ENCODE data around the gene POLR3GL.

Gene POLR3GL

DNA sequence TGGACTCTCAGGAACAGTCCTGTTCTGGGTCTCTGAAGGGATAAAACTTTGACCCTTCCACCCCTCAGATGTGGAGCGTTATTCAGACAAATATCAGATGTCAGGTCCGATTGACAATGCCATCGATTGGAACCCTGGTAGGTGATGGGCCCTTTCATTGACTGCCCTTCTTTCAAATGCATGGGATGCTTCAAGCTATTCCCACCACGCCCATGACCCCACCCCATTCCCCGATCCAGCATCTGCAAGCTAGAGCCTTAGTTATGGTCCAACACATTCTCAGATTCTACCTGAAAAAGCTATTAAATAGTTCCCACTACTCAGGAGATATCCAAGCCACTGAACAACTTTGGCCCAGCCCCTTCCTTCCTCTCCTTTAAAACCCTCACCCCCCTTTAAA lies 12.5 kb downstream of the POLR3GL start:
- Histone ChIP-seq H3K4me2 (ENCODE audit: low read length) (no peak overlapping the region), H3K79me1 (ENCODE audit: low read length) (peaks cover 3% of the 10 kb centered on the region), H3K27me3 (ENCODE audit: insufficient read depth, low read length) (no peaks in the 10 kb centered on the region), H3K27ac (ENCODE audit: low read depth, low read length) (no peak overlapping the region), H2AFZ (ENCODE audit: insufficient read depth, low read length, poor library complexity) (no peak overlapping the region), H4K91ac (ENCODE audit: low read depth, low read length) (no peak overlapping the region), H3K79me2 (ENCODE audit: control insufficient read depth, insufficient read depth, low read length, poor library complexity) (no peaks in the 10 kb centered on the region), H3K4me1 (ENCODE audit: control insufficient read depth in 1 of 2, insufficient read depth in 2 of 2, low read length in 2 of 2) (peaks cover 11 to 19% of the 10 kb centered on the region in 2 experiments), H3K18ac (ENCODE audit: low read length) (no peak overlapping the region), H3K4ac (ENCODE audit: low read depth, low read length) (no peak overlapping the region), H2BK120ac (ENCODE audit: insufficient read depth, low read length, poor library complexity) (no peak overlapping the region), H3K9me3 (ENCODE audit: insufficient read depth, low read depth, low read length) (no peaks in the 10 kb centered on the region), H4K12ac (ENCODE audit: low read depth, low read length) (no peak overlapping the region), H4K8ac (ENCODE audit: low read depth, low read length) (no peak overlapping the region), H2BK5ac (ENCODE audit: low read depth, low read length, poor library complexity) (no peak overlapping the region), H2AK5ac (ENCODE audit: low read length) (no peak overlapping the region), H3K4me3 (ENCODE audit: low read depth, low read length) (no peak overlapping the region), H3K14ac (ENCODE audit: low read length) (no peak overlapping the region), H3K9ac (ENCODE audit: low read length) (no peak overlapping the region), H3K36me3 (ENCODE audit: control insufficient read depth in 1 of 2, insufficient read depth in 2 of 2, low read length in 2 of 2) (no peaks in the 10 kb centered on the region), H3K23ac (ENCODE audit: low read length) (no peak overlapping the region), H2BK12ac (ENCODE audit: low read length) (no peak overlapping the region)
- no CpG with 5 or more reads among the region's 5 CpGs for WGBS (ENCODE audit: extremely low coverage, insufficient coverage, insufficient read length)
- no peak for DNase-seq

DNA sequence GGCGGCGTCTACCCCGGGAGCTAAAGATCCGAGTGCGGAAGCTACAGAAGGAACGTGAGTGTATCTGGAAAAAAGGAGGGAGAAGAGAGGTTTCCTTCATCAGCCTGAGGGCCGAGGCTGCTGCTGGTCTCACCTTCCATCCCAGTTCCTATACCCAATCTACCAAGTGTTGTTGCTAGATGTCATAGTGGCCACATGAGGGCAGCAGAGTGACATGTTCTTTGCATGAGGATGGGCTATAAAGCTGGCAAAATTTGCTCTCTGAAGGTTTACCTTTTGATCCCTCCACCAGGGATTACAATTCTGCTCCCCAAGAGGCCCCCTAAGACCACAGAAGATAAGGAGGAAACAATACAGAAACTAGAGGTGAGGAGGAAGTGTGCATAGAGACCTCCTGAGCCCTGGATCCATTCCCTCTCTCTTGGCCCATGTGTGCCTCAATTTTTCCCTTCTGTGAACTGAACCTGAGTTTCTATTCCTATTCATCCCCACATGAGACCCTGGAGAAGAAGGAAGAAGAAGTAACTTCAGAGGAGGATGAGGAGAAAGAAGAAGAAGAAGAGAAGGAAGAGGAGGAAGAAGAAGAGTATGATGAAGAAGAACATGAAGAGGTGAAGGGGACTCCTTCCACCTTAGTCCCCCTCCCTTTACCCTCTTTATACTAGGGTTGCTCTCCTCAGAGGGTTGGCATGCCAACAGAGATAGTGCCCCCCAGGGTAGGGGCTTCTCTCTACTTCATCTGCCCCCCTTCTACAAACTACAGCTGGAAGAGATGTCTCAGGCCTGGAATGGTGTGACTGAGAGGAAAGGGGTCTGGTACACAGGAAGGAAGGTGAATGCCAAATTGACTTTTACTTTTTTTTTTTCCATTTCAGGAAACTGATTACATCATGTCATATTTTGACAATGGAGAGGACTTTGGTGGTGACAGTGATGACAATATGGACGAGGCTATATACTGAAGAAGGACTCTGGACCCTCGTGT lies 13.3 kb downstream of the POLR3GL start:
- no CpG with 5 or more reads among the region's 9 CpGs for WGBS (ENCODE audit: extremely low coverage, insufficient coverage, insufficient read length)
- H4K12ac ChIP-seq (ENCODE audit: low read depth, low read length): no peak overlapping the region
- no peak overlapping the region for H3K4me3 ChIP-seq (ENCODE audit: low read depth, low read length)
- peaks cover 11 to 19% of the 10 kb centered on the region in 2 experiments for H3K4me1 ChIP-seq (ENCODE audit: control insufficient read depth in 1 of 2, insufficient read depth in 2 of 2, low read length in 2 of 2)
- peaks cover 3% of the 10 kb centered on the region for H3K79me1 ChIP-seq (ENCODE audit: low read length)
- H2BK5ac ChIP-seq (ENCODE audit: low read depth, low read length, poor library complexity): no peak overlapping the region
- no peaks in the 10 kb centered on the region for H3K9me3 ChIP-seq (ENCODE audit: insufficient read depth, low read depth, low read length)
- H4K91ac ChIP-seq (ENCODE audit: low read depth, low read length): peak overlapping the region; percentile 38
- H2BK12ac ChIP-seq (ENCODE audit: low read length): peak overlapping the region; percentile 52
- H3K9ac ChIP-seq (ENCODE audit: low read length): no peak overlapping the region
- DNase-seq: peak; percentile 63 to 86
- H3K14ac ChIP-seq (ENCODE audit: low read length): no peak overlapping the region
- H2AK5ac ChIP-seq (ENCODE audit: low read length): no peak overlapping the region
- no peak overlapping the region for H3K23ac ChIP-seq (ENCODE audit: low read length)
- no peak overlapping the region for H3K4me2 ChIP-seq (ENCODE audit: low read length)
- H2BK120ac ChIP-seq (ENCODE audit: insufficient read depth, low read length, poor library complexity): peak overlapping the region; percentile 23
- no peaks in the 10 kb centered on the region for H3K36me3 ChIP-seq (ENCODE audit: control insufficient read depth in 1 of 2, insufficient read depth in 2 of 2, low read length in 2 of 2)
- H3K79me2 ChIP-seq (ENCODE audit: control insufficient read depth, insufficient read depth, low read length, poor library complexity): no peaks in the 10 kb centered on the region
- no peaks in the 10 kb centered on the region for H3K27me3 ChIP-seq (ENCODE audit: insufficient read depth, low read length)
- no peak overlapping the region for H3K18ac ChIP-seq (ENCODE audit: low read length)
- peak overlapping the region; percentile 95 for H3K27ac ChIP-seq (ENCODE audit: low read depth, low read length)
- H2AFZ ChIP-seq (ENCODE audit: insufficient read depth, low read length, poor library complexity): no peak overlapping the region
- no peak overlapping the region for H4K8ac ChIP-seq (ENCODE audit: low read depth, low read length)
- H3K4ac ChIP-seq (ENCODE audit: low read depth, low read length): no peak overlapping the region

DNA sequence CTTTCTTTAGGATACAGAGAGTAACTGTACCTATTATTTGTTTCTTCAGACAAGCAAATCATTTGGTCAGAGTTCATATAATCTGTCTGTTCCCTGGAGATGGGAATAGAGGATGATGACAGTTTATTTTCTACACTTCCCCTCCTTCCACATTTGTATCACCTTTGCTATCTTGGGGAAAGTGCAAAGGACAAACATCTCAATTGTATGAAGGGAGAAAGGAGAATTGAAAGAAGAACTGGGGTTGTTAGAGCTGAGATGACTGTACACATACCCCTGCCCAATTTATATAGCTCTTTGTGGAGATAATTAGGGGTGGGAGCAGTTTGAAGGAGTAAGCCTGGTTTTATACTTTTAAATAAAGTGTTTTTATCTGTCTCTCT lies 14.0 kb downstream of the POLR3GL start:
- H3K27me3 ChIP-seq (ENCODE audit: insufficient read depth, low read length): no peaks in the 10 kb centered on the region
- peaks cover 11 to 19% of the 10 kb centered on the region in 2 experiments for H3K4me1 ChIP-seq (ENCODE audit: control insufficient read depth in 1 of 2, insufficient read depth in 2 of 2, low read length in 2 of 2)
- no peak overlapping the region for H3K4me3 ChIP-seq (ENCODE audit: low read depth, low read length)
- peaks cover 3% of the 10 kb centered on the region for H3K79me1 ChIP-seq (ENCODE audit: low read length)
- no peak overlapping the region for H2BK12ac ChIP-seq (ENCODE audit: low read length)
- no peak overlapping the region for H3K23ac ChIP-seq (ENCODE audit: low read length)
- no peak overlapping the region for H3K4ac ChIP-seq (ENCODE audit: low read depth, low read length)
- no peaks in the 10 kb centered on the region for H3K9me3 ChIP-seq (ENCODE audit: insufficient read depth, low read depth, low read length)
- peak overlapping the region; percentile 95 for H3K27ac ChIP-seq (ENCODE audit: low read depth, low read length)
- H4K91ac ChIP-seq (ENCODE audit: low read depth, low read length): no peak overlapping the region
- peak overlapping the region; percentile 38 for H3K4me2 ChIP-seq (ENCODE audit: low read length)
- H3K36me3 ChIP-seq (ENCODE audit: control insufficient read depth in 1 of 2, insufficient read depth in 2 of 2, low read length in 2 of 2): no peaks in the 10 kb centered on the region
- no peak overlapping the region for H3K14ac ChIP-seq (ENCODE audit: low read length)
- H4K8ac ChIP-seq (ENCODE audit: low read depth, low read length): no peak overlapping the region
- H2BK120ac ChIP-seq (ENCODE audit: insufficient read depth, low read length, poor library complexity): peak overlapping the region; percentile 16
- no peaks in the 10 kb centered on the region for H3K79me2 ChIP-seq (ENCODE audit: control insufficient read depth, insufficient read depth, low read length, poor library complexity)
- H3K9ac ChIP-seq (ENCODE audit: low read length): no peak overlapping the region
- no peak overlapping the region for H3K18ac ChIP-seq (ENCODE audit: low read length)
- H2AFZ ChIP-seq (ENCODE audit: insufficient read depth, low read length, poor library complexity): no peak overlapping the region
- H2AK5ac ChIP-seq (ENCODE audit: low read length): no peak overlapping the region
- H2BK5ac ChIP-seq (ENCODE audit: low read depth, low read length, poor library complexity): no peak overlapping the region
- no peak overlapping the region for H4K12ac ChIP-seq (ENCODE audit: low read depth, low read length)
- DNase-seq: no peak

DNA sequence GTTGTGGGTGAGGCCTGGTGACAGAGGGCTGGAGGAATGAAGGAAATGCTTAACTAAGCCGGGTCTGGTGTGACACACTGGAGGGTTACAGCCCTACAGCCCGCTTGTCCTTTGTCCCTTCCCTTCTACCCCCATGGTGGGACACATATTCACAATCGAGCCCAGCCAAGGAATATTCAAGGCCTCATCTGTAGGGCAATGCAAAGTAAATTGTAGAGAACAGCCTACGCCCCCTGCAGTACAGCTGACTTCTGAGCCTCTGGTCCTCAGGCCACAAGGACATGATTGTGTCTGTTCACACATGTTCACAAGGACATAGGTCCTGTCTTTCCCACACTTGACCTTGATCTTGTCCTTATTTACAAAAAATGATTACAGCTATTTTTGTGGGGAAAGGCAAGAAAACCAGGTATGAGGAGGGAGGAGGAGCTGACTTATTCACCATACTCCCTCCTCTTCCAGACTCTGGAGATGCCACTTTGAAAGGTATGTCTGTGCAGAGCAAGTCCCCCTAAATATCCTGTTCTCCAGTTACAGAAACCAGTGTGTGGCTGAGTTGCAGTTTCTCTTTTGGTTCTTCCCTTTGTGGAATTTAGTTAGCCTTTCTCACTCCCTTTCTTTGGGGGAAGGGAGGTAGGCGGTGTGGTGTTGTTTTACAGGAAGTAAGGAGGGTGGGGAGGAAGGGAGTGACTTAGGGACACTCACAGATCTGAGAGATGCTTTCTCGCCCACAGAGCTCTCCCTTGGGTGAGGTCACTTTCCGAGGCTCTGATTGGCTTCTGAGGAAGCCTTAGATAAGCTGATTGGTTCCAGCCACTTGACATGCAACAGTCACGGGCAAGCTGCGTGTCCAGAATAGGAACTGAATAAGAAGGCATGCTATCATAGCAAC lies 14.6 kb downstream of the POLR3GL start:
- Histone ChIP-seq H3K9me3 (ENCODE audit: insufficient read depth, low read depth, low read length) (no peaks in the 10 kb centered on the region), H3K9ac (ENCODE audit: low read length) (peak overlapping the region; percentile 77), H3K27me3 (ENCODE audit: insufficient read depth, low read length) (no peaks in the 10 kb centered on the region), H3K27ac (ENCODE audit: low read depth, low read length) (peak overlapping the region; percentile 95), H2BK120ac (ENCODE audit: insufficient read depth, low read length, poor library complexity) (peak overlapping the region; percentile 80), H3K79me2 (ENCODE audit: control insufficient read depth, insufficient read depth, low read length, poor library complexity) (no peaks in the 10 kb centered on the region), H3K36me3 (ENCODE audit: control insufficient read depth in 1 of 2, insufficient read depth in 2 of 2, low read length in 2 of 2) (no peaks in the 10 kb centered on the region), H4K12ac (ENCODE audit: low read depth, low read length) (no peak overlapping the region), H2AFZ (ENCODE audit: insufficient read depth, low read length, poor library complexity) (peak overlapping the region; percentile 32), H3K4me3 (ENCODE audit: low read depth, low read length) (no peak overlapping the region), H2BK5ac (ENCODE audit: low read depth, low read length, poor library complexity) (peak overlapping the region; percentile 82), H3K79me1 (ENCODE audit: low read length) (peaks cover 3% of the 10 kb centered on the region), H3K4me2 (ENCODE audit: low read length) (peak overlapping the region; percentile 38), H2BK12ac (ENCODE audit: low read length) (peak overlapping the region; percentile 63), H3K4ac (ENCODE audit: low read depth, low read length) (peak overlapping the region; percentile 17), H2AK5ac (ENCODE audit: low read length) (peak overlapping the region; percentile 38), H3K23ac (ENCODE audit: low read length) (no peak overlapping the region), H4K8ac (ENCODE audit: low read depth, low read length) (peak overlapping the region; percentile 74), H3K14ac (ENCODE audit: low read length) (peak overlapping the region; percentile 71), H3K4me1 (ENCODE audit: control insufficient read depth in 1 of 2, insufficient read depth in 2 of 2, low read length in 2 of 2) (peaks cover 11 to 19% of the 10 kb centered on the region in 2 experiments), H4K91ac (ENCODE audit: low read depth, low read length) (peak overlapping the region; percentile 86), H3K18ac (ENCODE audit: low read length) (peak overlapping the region; percentile 47)
- DNase-seq: peak; percentile 97 to 99
- WGBS (ENCODE audit: extremely low coverage, insufficient coverage, insufficient read length): no CpG with 5 or more reads among the region's 9 CpGs
